ENCODE measurements around the gene PCSK1. TPM values are rescaled to one million over a fixed set of nuclear protein-coding genes. Genes with fewer than 3 reads are reported as not detected.

Gene PCSK1
- total and polyA plus RNA-seq, 2 of the 4 experiments (the other 2 are of a cell fraction), result not detected

GRCh38 chr5:96463091-96463490 lies 30.0 kb upstream of the PCSK1 start:
- Histone ChIP-seq H3K4me3 (ENCODE audit: insufficient read depth, low read depth, low read length) (no peak overlapping the region), H2BK15ac (ENCODE audit: low read depth, low read length) (no peak overlapping the region), H3K9ac (ENCODE audit: low read depth, low read length) (no peak overlapping the region), H4K8ac (ENCODE audit: low read depth in 2 of 2, low read length in 2 of 2) (no peak overlapping the region), H4K20me1 (ENCODE audit: insufficient read depth, low read length) (no peaks in the 10 kb centered on the region), H4K91ac (ENCODE audit: insufficient read depth, low read depth, low read length) (no peak overlapping the region), H3K36me3 (ENCODE audit: control insufficient read depth, insufficient read depth, low read length) (no peaks in the 10 kb centered on the region), H4K5ac (ENCODE audit: low read depth, low read length) (no peak overlapping the region), H2BK120ac (ENCODE audit: low read depth, low read length) (no peak overlapping the region), H3K23ac (ENCODE audit: low read depth, low read length) (no peak overlapping the region), H3K79me1 (ENCODE audit: low read depth in 1 of 2, low read length in 2 of 2) (no peaks in the 10 kb centered on the region), H2BK20ac (ENCODE audit: low read depth, low read length) (no peak overlapping the region), H2AK9ac (replicated peaks; ENCODE audit: low read depth, low read length, poor library complexity) (no peak overlapping the region), H3K27me3 (ENCODE audit: control insufficient read depth, insufficient read depth, low read length) (peaks cover 6% of the 10 kb centered on the region), H3K4ac (ENCODE audit: low read depth, low read length) (no peak overlapping the region), H2AK5ac (ENCODE audit: low read depth, low read length) (no peak overlapping the region), H3K27ac (ENCODE audit: insufficient read depth, low read length) (no peak overlapping the region), H3K4me1 (ENCODE audit: control insufficient read depth, insufficient read depth, low read length) (no peaks in the 10 kb centered on the region), H3K4me2 (ENCODE audit: low read depth, low read length) (no peak overlapping the region), H3K14ac (replicated peaks; ENCODE audit: low read depth, low read length) (no peak overlapping the region), H2AFZ (replicated peaks; ENCODE audit: low read length, poor library complexity) (no peak overlapping the region), H3K9me3 (ENCODE audit: control insufficient read depth, insufficient read depth, low read length) (no peaks in the 10 kb centered on the region), H3K9me1 (ENCODE audit: insufficient read depth, low read length) (no peaks in the 10 kb centered on the region), H3K18ac (ENCODE audit: low read depth, low read length) (no peak overlapping the region), H2BK5ac (ENCODE audit: low read depth, low read length, poor library complexity, severe bottlenecking) (no peak overlapping the region), H3K56ac (ENCODE audit: extremely low read depth, insufficient read depth, low read length) (no peak overlapping the region)
- DNase-seq (no peak), ATAC-seq (ENCODE audit: low read depth) (no peak)
- no TSS peak for BruUV-seq (replicated peaks)
- in situ Hi-C loops (cut with MboI; ENCODE audit: low sequenced_read_pairs) (no loop called here), intact Hi-C loops (cut with micrococcal nuclease) (no loop called here), dilution Hi-C loops (cut with HindIII; ENCODE audit: low sequenced_read_pairs, unreplicated experiment) (no loop called here)
- ChIA-PET CTCF (no interaction called here), POLR2A (ENCODE audit: unreplicated experiment) (no interaction called here)
- TF ChIP-seq SMC3 (IDR thresholded peaks at IDR 0.05; ENCODE audit: low read depth, low read length) (no peak), POLR2A (IDR thresholded peaks at IDR 0.05; ENCODE audit: low read depth, low read length) (no peak), MAFK (IDR thresholded peaks at IDR 0.05; ENCODE audit: low read depth, low read length) (no peak), CHD1 (IDR thresholded peaks at IDR 0.05; ENCODE audit: low read depth, low read length) (no peak), CEBPB (IDR thresholded peaks at IDR 0.05; ENCODE audit: low read depth, low read length) (no peak), ELK1 (IDR thresholded peaks at IDR 0.05; ENCODE audit: borderline replicate concordance, low read depth, low read length) (no peak), NFE2L2 (IDR thresholded peaks at IDR 0.05; ENCODE audit: low read depth, low read length) (no peak), MAZ (IDR thresholded peaks at IDR 0.05; ENCODE audit: borderline replicate concordance, low read depth, low read length) (no peak)
- WGBS, 2 experiments (ENCODE audit: extremely low coverage in 2 of 2, insufficient read length in 1 of 2), result no CpG with 5 or more reads among the region's 2 CpGs
